Measurements from ENCODE around the gene EMP3.
A peak's percentile ranks its signal among the peaks of the same experiment; 100 is the strongest.

Gene EMP3

GRCh38 chr19:48342841-48343540 lies 17.6 kb downstream of the EMP3 start:
- TF ChIP-seq CTCF (conservative IDR thresholded peaks at IDR 0.05; ENCODE audit: control insufficient read depth, insufficient read depth, low read depth, low read length): no peak
- H3K4me3 ChIP-seq (ENCODE audit: control insufficient read depth, low read depth, low read length): no peak overlapping the region
- peak; percentile 63 for DNase-seq (ENCODE audit: low read depth)

- H3K4me3 ChIP-seq (ENCODE audit: control insufficient read depth, low read depth, low read length): no peak overlapping the region
- TF ChIP-seq CTCF (conservative IDR thresholded peaks at IDR 0.05; ENCODE audit: control insufficient read depth, insufficient read depth, low read depth, low read length): no peak
- DNase-seq (ENCODE audit: low read depth): no peak
These were observed 19.5 kb downstream of the EMP3 start for GRCh38 chr19:48344892-48345291.

GRCh38 chr19:48346191-48346590 lies 20.8 kb downstream of the EMP3 start:
- H3K4me3 ChIP-seq (ENCODE audit: control insufficient read depth, low read depth, low read length): no peak overlapping the region
- no peak for TF ChIP-seq CTCF (conservative IDR thresholded peaks at IDR 0.05; ENCODE audit: control insufficient read depth, insufficient read depth, low read depth, low read length)
- DNase-seq (ENCODE audit: low read depth): no peak

GRCh38 chr19:48348045-48348444 lies 22.7 kb downstream of the EMP3 start:
- no peak overlapping the region for H3K4me3 ChIP-seq (ENCODE audit: control insufficient read depth, low read depth, low read length)
- no peak for TF ChIP-seq CTCF (conservative IDR thresholded peaks at IDR 0.05; ENCODE audit: control insufficient read depth, insufficient read depth, low read depth, low read length)
- peak; percentile 34 for DNase-seq (ENCODE audit: low read depth)

- TF ChIP-seq CTCF (conservative IDR thresholded peaks at IDR 0.05; ENCODE audit: control insufficient read depth, insufficient read depth, low read depth, low read length): no peak
- H3K4me3 ChIP-seq (ENCODE audit: control insufficient read depth, low read depth, low read length): no peak overlapping the region
- DNase-seq (ENCODE audit: low read depth): no peak
These were observed 23.4 kb downstream of the EMP3 start for GRCh38 chr19:48348737-48349136.

GRCh38 chr19:48350856-48351255 lies 25.5 kb downstream of the EMP3 start:
- H3K4me3 ChIP-seq (ENCODE audit: control insufficient read depth, low read depth, low read length): no peak overlapping the region
- TF ChIP-seq CTCF (conservative IDR thresholded peaks at IDR 0.05; ENCODE audit: control insufficient read depth, insufficient read depth, low read depth, low read length): no peak
- DNase-seq (ENCODE audit: low read depth): no peak

GRCh38 chr19:48351341-48351752 lies 26.0 kb downstream of the EMP3 start:
- peak; percentile 75 for TF ChIP-seq CTCF (conservative IDR thresholded peaks at IDR 0.05; ENCODE audit: control insufficient read depth, insufficient read depth, low read depth, low read length)
- peak; percentile 52 for DNase-seq (ENCODE audit: low read depth)
- H3K4me3 ChIP-seq (ENCODE audit: control insufficient read depth, low read depth, low read length): no peak overlapping the region
